SK-N-SH (cell line): ENCODE results near the gene CDK4. TPM values are rescaled to one million over a fixed set of nuclear protein-coding genes. Genes with fewer than 3 reads are reported as not detected.

ENCODE experiments used
- CHD2 ChIP-seq: fragments of 150-350 bp; IDR thresholded peaks from 2 replicates; pipeline ENCODE4 v1.6.1; 2018; ENCODE audit warnings: low read length; ENCODE audit not compliant: partially characterized antibody
- ELF1 ChIP-seq: IDR thresholded peaks from 2 replicates; pipeline ENCODE4 v1.4.0; 2012
- EP300 ChIP-seq, 2 experiments: IDR thresholded peaks; 2 replicates each; pipeline versions ENCODE4 v1.4.0 to v1.6.1; 2012; ENCODE audit warnings: borderline replicate concordance in 1 of 2, low read depth in 1 of 2, low read length in 1 of 2
- EZH2phosphoT487 ChIP-seq: fragments of 200-600 bp; sonication (generic); IDR thresholded peaks from 2 replicates; pipeline ENCODE4 v1.6.1; 2017; ENCODE audit warnings: low read depth, mixed run types, mild to moderate bottlenecking, antibody characterized with exemption, moderate library complexity, borderline replicate concordance
- FOSL2 ChIP-seq: IDR thresholded peaks from 2 replicates; pipeline ENCODE4 v1.4.0; 2012; ENCODE audit warnings: low read depth, mild to moderate bottlenecking, moderate library complexity, borderline replicate concordance
- FOXJ3 ChIP-seq: sonication (generic); formaldehyde crosslinking; IDR thresholded peaks from 2 replicates; pipeline ENCODE4 v1.5.1; 2020; ENCODE audit warnings: mild to moderate bottlenecking, missing genetic modification reagents
- FOXM1 ChIP-seq: IDR thresholded peaks from 2 replicates; pipeline ENCODE4 v1.4.0; 2012; ENCODE audit warnings: low read depth, mild to moderate bottlenecking
- GATA2 ChIP-seq: sonication (generic); formaldehyde crosslinking; IDR thresholded peaks from 2 replicates; pipeline ENCODE4 v1.5.0; 2020; ENCODE audit warnings: mild to moderate bottlenecking, missing genetic modification reagents
- IRF3 ChIP-seq: fragments of 150-350 bp; IDR thresholded peaks from 2 replicates; pipeline ENCODE4 v1.6.1; 2016; ENCODE audit warnings: mild to moderate bottlenecking, low read depth, low read length
- JUND ChIP-seq: IDR thresholded peaks from 2 replicates; pipeline ENCODE4 v1.4.0; 2012
- MAX ChIP-seq: IDR thresholded peaks from 2 replicates; pipeline ENCODE4 v1.4.0; 2012; ENCODE audit warnings: low read depth
- NFIC ChIP-seq: IDR thresholded peaks from 2 replicates; pipeline ENCODE4 v1.4.0; 2012; ENCODE audit warnings: borderline replicate concordance
- NRF1 ChIP-seq: IDR thresholded peaks from 2 replicates; pipeline ENCODE4 v1.6.1; 2012; ENCODE audit warnings: low read depth, mild to moderate bottlenecking, low read length
- PBX3 ChIP-seq: IDR thresholded peaks from 2 replicates; pipeline ENCODE4; 2012
- POLR2AphosphoS5 ChIP-seq: IDR thresholded peaks from 2 replicates; pipeline ENCODE4 v1.6.1; 2012; ENCODE audit warnings: low read depth, low read length
- RAD21 ChIP-seq: IDR thresholded peaks from 2 replicates; pipeline ENCODE4 v1.6.1; 2012; ENCODE audit warnings: mild to moderate bottlenecking, low read length
- RCOR1 ChIP-seq: fragments of 150-350 bp; IDR thresholded peaks from 2 replicates; pipeline ENCODE4 v1.6.1; 2017; ENCODE audit warnings: antibody characterized with exemption, low read length
- RFX5 ChIP-seq: IDR thresholded peaks from 2 replicates; pipeline ENCODE4 v1.6.1; 2012; ENCODE audit warnings: mild to moderate bottlenecking, improper control_type of control experiment, low read length
- RXRA ChIP-seq: IDR thresholded peaks from 2 replicates; pipeline ENCODE4 v1.4.0; 2012; ENCODE audit warnings: low read depth, mild to moderate bottlenecking, borderline replicate concordance
- SIN3A ChIP-seq: IDR thresholded peaks from 2 replicates; pipeline ENCODE4 v1.6.1; 2012; ENCODE audit warnings: low read depth, mild to moderate bottlenecking, low read length, moderate library complexity, borderline replicate concordance
- SMC3 ChIP-seq: IDR thresholded peaks from 2 replicates; pipeline ENCODE4 v1.6.1; 2012; ENCODE audit warnings: low read depth, low read length, improper control_type of control experiment
- TAF1 ChIP-seq: IDR thresholded peaks from 2 replicates; pipeline ENCODE4 v1.6.1; 2012; ENCODE audit warnings: low read depth, mild to moderate bottlenecking, low read length, moderate library complexity, borderline replicate concordance
- TEAD4 ChIP-seq: IDR thresholded peaks from 2 replicates; pipeline ENCODE4 v1.4.0; 2012; ENCODE audit warnings: mild to moderate bottlenecking, borderline replicate concordance; ENCODE audit not compliant: insufficient read depth
- YY1 ChIP-seq: IDR thresholded peaks from 2 replicates; pipeline ENCODE4 v1.4.0; 2012; ENCODE audit warnings: low read depth, mild to moderate bottlenecking
- polyA plus RNA-seq, 3 experiments: library from polyadenylated mRNA; depleted of rRNA; stranded (reverse); fragments of >200 nt; gene quantifications; 2 replicates each; pipeline ENCODE4 v1.2.3, GENCODE V29; 2012
- TF ChIP-seq, protein P1 (sequence below): fragments of 200-600 bp; sonication (generic); IDR thresholded peaks from 2 replicates; pipeline ENCODE4 v1.6.1; 2017; ENCODE audit warnings: antibody characterized with exemption, mild to moderate bottlenecking, moderate library complexity
- TF ChIP-seq, protein P2 (sequence below): IDR thresholded peaks from 2 replicates; pipeline ENCODE4 v1.4.0; 2012; ENCODE audit warnings: low read depth, borderline replicate concordance
- TF ChIP-seq, protein P3 (sequence below): fragments of 150-350 bp; IDR thresholded peaks from 2 replicates; pipeline ENCODE4 v1.6.1; 2017; ENCODE audit warnings: antibody characterized with exemption, low read length, low read depth, borderline replicate concordance

The CDK4 gene
- polyA plus RNA-seq, 1 of the 3 experiments (the other 2 are of a cell fraction) = 324 TPM

DNA sequence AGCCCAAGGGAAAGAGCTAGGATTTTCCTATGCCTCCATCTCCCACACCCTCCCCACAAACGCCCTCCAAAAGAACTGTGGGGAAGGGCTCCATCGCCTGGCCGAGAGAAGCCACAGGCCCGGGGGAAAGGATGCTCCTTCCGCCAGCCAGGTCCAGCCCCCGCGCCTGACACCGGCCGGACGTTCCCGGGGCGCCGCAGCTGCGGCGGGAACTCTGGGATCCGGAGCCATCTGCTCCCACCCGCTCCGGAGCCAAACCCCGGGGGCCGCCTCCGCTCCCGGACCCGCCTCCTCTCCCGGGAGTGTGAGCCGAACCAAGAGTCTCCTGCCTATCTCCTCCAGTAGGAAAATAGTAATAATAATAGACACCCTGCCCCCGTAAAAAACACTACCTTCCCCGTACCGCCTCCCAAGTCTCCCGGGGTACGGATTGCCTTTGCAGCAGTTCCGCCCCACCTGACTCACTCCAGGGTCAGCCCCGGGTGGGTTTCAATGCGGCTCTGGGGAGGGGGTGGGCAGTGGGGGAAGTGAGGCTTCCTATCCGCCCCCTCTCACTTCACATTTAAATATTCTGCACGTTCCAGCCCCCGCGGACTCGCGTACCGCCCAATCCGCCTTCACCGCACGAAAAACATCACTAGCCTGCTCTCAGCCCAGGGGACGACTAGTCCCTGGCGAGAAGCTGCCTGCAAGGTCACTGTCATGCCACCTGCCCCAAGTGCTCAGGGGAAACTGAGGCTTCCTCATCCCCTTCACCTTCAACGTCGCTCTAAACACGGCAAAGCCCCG, 16.0 kb downstream of the CDK4 start (continued):
- TF ChIP-seq SMC3 (peak; percentile 42; the same call in 1 of the 2 replicates), SIN3A (no peak), FOXJ3 (no peak), EZH2phosphoT487 (no peak), FOSL2 (no peak), POLR2AphosphoS5 (no peak), RAD21 (peak; percentile 69), YY1 (no peak), PBX3 (no peak), EP300 (IDR thresholded peaks at IDR 0.05; ENCODE audit: borderline replicate concordance in 1 of 2, low read depth in 1 of 2, low read length in 1 of 2) (no peak), TEAD4 (no peak), JUND (no peak), CHD2 (peak; percentile 20), MAX (no peak), RCOR1 (no peak), TAF1 (no peak), RXRA (no peak), ELF1 (no peak), IRF3 (no peak), RFX5 (no peak), FOXM1 (no peak), NFIC (no peak), GATA2 (no peak), NRF1 (no peak)
- TF ChIP-seq, protein P1, sequence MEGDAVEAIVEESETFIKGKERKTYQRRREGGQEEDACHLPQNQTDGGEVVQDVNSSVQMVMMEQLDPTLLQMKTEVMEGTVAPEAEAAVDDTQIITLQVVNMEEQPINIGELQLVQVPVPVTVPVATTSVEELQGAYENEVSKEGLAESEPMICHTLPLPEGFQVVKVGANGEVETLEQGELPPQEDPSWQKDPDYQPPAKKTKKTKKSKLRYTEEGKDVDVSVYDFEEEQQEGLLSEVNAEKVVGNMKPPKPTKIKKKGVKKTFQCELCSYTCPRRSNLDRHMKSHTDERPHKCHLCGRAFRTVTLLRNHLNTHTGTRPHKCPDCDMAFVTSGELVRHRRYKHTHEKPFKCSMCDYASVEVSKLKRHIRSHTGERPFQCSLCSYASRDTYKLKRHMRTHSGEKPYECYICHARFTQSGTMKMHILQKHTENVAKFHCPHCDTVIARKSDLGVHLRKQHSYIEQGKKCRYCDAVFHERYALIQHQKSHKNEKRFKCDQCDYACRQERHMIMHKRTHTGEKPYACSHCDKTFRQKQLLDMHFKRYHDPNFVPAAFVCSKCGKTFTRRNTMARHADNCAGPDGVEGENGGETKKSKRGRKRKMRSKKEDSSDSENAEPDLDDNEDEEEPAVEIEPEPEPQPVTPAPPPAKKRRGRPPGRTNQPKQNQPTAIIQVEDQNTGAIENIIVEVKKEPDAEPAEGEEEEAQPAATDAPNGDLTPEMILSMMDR = peak; percentile 53
- TF ChIP-seq, protein P2, sequence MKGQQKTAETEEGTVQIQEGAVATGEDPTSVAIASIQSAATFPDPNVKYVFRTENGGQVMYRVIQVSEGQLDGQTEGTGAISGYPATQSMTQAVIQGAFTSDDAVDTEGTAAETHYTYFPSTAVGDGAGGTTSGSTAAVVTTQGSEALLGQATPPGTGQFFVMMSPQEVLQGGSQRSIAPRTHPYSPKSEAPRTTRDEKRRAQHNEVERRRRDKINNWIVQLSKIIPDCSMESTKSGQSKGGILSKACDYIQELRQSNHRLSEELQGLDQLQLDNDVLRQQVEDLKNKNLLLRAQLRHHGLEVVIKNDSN = no peak
- TF ChIP-seq, protein P3, sequence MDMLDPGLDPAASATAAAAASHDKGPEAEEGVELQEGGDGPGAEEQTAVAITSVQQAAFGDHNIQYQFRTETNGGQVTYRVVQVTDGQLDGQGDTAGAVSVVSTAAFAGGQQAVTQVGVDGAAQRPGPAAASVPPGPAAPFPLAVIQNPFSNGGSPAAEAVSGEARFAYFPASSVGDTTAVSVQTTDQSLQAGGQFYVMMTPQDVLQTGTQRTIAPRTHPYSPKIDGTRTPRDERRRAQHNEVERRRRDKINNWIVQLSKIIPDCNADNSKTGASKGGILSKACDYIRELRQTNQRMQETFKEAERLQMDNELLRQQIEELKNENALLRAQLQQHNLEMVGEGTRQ = no peak
